Left lung (tissue), 10 donors: ENCODE data around the gene EDC4. TPM values are rescaled to one million over a fixed set of nuclear protein-coding genes. Genes with fewer than 3 reads are reported as not detected.

Source experiments
- ATAC-seq: fragments of 200-7000 bp; cut with Tn5 transposase; one replicate; pipeline ENCODE4 v1.9.1; 2020; ENCODE audit warnings: moderate library complexity
- DNase-seq, 4 donors: peaks; one replicate each; pipeline ENCODE4 v3.0.0-alpha.2; 2013 to 2020
- H3K27ac ChIP-seq, 2 donors: fragments of 200-600 bp; sonication (generic) in 1 of 2; one replicate each; pipeline versions ENCODE4 v1.5.0 to v1.8.0; 2020 to 2021
- H3K27me3 ChIP-seq, 2 donors: fragments of 200-600 bp; sonication (generic) in 1 of 2; one replicate each; pipeline versions ENCODE4 v1.5.0 to v1.8.0; 2020 to 2021
- H3K36me3 ChIP-seq, 2 donors: fragments of 200-600 bp; sonication (generic) in 1 of 2; one replicate each; pipeline versions ENCODE4 v1.5.0 to v1.8.0; 2020 to 2021
- H3K4me1 ChIP-seq, 2 donors: fragments of 200-600 bp; one replicate each; pipeline ENCODE4 v1.8.0; 2021
- H3K4me3 ChIP-seq, 2 donors: fragments of 200-600 bp; sonication (generic) in 1 of 2; one replicate each; pipeline versions ENCODE4 v1.5.0 to v1.8.0; 2020 to 2021; ENCODE audit warnings: mild to moderate bottlenecking in 1 of 2
- H3K9me3 ChIP-seq, 2 donors: fragments of 200-600 bp; sonication (generic) in 1 of 2; one replicate each; pipeline versions ENCODE4 v1.5.0 to v1.8.0; 2020 to 2021
- CTCF ChIP-seq, 2 donors: fragments of 200-600 bp; sonication (generic) in 1 of 2; IDR thresholded peaks; one replicate each; pipeline versions ENCODE4 v1.5.0 to v1.8.0; 2021; ENCODE audit warnings: antibody characterized with exemption in 2 of 2
- intact Hi-C, 2 donors: fragments of 100-400 bp; cut with DNase I; formaldehyde crosslinking; loops; one replicate each; pipeline versions ENCODE4 v1.11.2 to v1.14.2; 2022
- polyA plus RNA-seq, 6 donors: library from polyadenylated mRNA; unstranded; fragments of 120-200 nt; gene quantifications; one replicate each; pipeline ENCODE4 v1.2.1, GENCODE V29; 2013; ENCODE audit not compliant: insufficient read length in 6 of 6
- total RNA-seq, 2 donors: library from RNA; stranded (reverse); fragmentation: NEBNext Ultra II Directional; extraction: Animal tissue kit (Norgen Biotek cat#: 25700); gene quantifications; one replicate each; pipeline ENCODE4 v1.2.1, GENCODE V29; 2021
- donor health status: DM: no; HTN: yes; CAD: no.
- donor health status: DM: no; HTN: no; CAD: no.

Gene EDC4
- total and polyA plus RNA-seq, 8 donors = 47.9 to 94.4 (median 76.4) TPM

GRCh38 chr16:67847064-67847861 lies 25.6 kb upstream of the EDC4 start, which contains the start of gene CENPT:
Gene CENPT (minus strand): TSS chr16:67847693. CDS start chr16:67833859, 13,834 bp downstream.
- peaks cover 41 to 61% of the 10 kb centered on the region in 2 donors for H3K4me1 ChIP-seq
- TF ChIP-seq CTCF (IDR thresholded peaks at IDR 0.05) = peak in 1 of 2 donors; percentile 6

GRCh38 chr16:67848118-67848517 lies 24.7 kb upstream of the EDC4 start:
- Histone ChIP-seq H3K27ac (peak overlapping the region in 1 of 2 donors; percentile 95), H3K9me3 (no peaks in the 10 kb centered on the region), H3K27me3 (no peaks in the 10 kb centered on the region), H3K36me3 (peaks cover 0 to 5% of the 10 kb centered on the region in 2 donors), H3K4me1 (peaks cover 40 to 56% of the 10 kb centered on the region in 2 donors), H3K4me3 (peak overlapping the region; percentile 98)
- ATAC-seq = no peak
- no peak for TF ChIP-seq CTCF (IDR thresholded peaks at IDR 0.05)
- no peak for DNase-seq
- intact Hi-C loops = no loop called here

More at GRCh38 chr16:67847064-67847861, 25.6 kb upstream of the EDC4 start, which contains the start of gene CENPT:
- intact Hi-C loops = no loop called here
- Histone ChIP-seq H3K9me3 (no peaks in the 10 kb centered on the region), H3K27ac (peak within 1 kb of the TSS; percentile 95 to 96), H3K27me3 (no peaks in the 10 kb centered on the region), H3K4me3 (peak within 1 kb of the TSS; percentile 98), H3K36me3 (peaks cover 0 to 5% of the 10 kb centered on the region in 2 donors)
- DNase-seq = peak in 3 of 4 donors; percentile 57 to 91 (median 58)
- ATAC-seq = peak; percentile 68

- TF ChIP-seq CTCF (IDR thresholded peaks at IDR 0.05) = no peak
- no peak for DNase-seq
- peaks cover 0 to 5% of the 10 kb centered on the region in 2 donors for H3K36me3 ChIP-seq
- no peaks in the 10 kb centered on the region for H3K9me3 ChIP-seq
- H3K27me3 ChIP-seq = no peaks in the 10 kb centered on the region
- no peak overlapping the region for H3K4me3 ChIP-seq
- H3K4me1 ChIP-seq = peaks cover 12 to 28% of the 10 kb centered on the region in 2 donors
- intact Hi-C loops = no loop called here
- no peak for ATAC-seq
- no peak overlapping the region for H3K27ac ChIP-seq
Measured at GRCh38 chr16:67853670-67854069, 19.2 kb upstream of the EDC4 start.

GRCh38 chr16:67855789-67856188 lies 17.1 kb upstream of the EDC4 start:
- no peaks in the 10 kb centered on the region for H3K27me3 ChIP-seq
- H3K9me3 ChIP-seq = no peaks in the 10 kb centered on the region
- H3K36me3 ChIP-seq = peaks cover 0 to 11% of the 10 kb centered on the region in 2 donors
- TF ChIP-seq CTCF (IDR thresholded peaks at IDR 0.05) = no peak
- no peak overlapping the region for H3K27ac ChIP-seq
- H3K4me1 ChIP-seq = peaks cover 12 to 31% of the 10 kb centered on the region in 2 donors
- ATAC-seq (no peak), DNase-seq (no peak)
- intact Hi-C loops = no loop called here
- no peak overlapping the region for H3K4me3 ChIP-seq

- H3K36me3 ChIP-seq = peaks cover 0 to 12% of the 10 kb centered on the region in 2 donors
- intact Hi-C loops = no loop called here
- DNase-seq = no peak
- ATAC-seq = peak; percentile 19
- H3K27ac ChIP-seq = peak overlapping the region; percentile 23 to 84
- no peak overlapping the region for H3K4me3 ChIP-seq
- no peaks in the 10 kb centered on the region for H3K27me3 ChIP-seq
- H3K9me3 ChIP-seq = no peaks in the 10 kb centered on the region
- TF ChIP-seq CTCF (IDR thresholded peaks at IDR 0.05) = no peak
- peaks cover 12 to 38% of the 10 kb centered on the region in 2 donors for H3K4me1 ChIP-seq
Measured at GRCh38 chr16:67856927-67857546, 15.8 kb upstream of the EDC4 start.
